Astrocyte of the hippocampus (primary cell): ENCODE measurements around the gene HIC1.

Experiments used
- DNase-seq: peaks from one replicate; pipeline ENCODE4 v3.0.0; 2011; ENCODE audit warnings: low read depth, low spot score

Gene HIC1

DNA sequence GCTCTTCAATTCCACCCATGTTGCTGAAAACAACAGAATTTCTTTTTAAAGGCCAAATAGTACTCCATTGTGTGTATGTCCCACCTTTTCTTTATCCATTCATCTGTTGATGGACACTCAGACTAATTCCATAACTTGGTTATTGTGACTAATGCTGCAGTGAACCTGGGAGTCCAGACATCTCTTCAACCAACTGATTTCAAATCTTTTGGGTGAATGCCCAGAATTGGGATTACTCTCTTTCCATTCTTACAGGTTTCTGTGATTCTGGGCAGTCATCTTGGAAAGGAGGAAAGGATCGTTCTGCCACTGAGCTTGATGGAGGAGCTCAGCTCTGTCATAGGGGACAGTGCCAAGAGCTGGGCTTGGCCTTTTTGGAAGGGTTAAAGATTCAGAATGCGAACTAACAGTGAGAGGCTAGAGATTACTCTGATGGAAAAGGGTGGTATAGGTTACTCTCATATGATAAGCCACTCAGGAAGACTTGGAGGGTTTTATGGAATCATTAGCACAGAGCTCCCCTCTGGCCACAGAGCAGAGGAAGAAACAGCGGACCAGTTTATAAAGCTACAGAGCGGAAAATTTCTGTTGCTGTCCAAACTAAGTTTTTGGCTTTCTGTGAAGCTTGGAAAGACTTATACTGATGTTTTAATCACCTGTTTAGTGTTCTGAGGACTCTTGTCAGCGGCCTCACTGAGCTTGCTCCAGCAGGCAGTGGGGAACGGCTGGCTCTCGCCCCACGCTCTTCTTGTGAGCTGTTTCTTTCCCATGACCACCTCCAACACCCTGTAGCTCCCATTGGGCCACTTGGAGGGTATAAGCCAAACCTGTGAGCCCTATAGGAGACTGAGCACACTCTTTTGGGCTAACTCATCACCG, 48.3 kb downstream of the HIC1 start:
- DNase-seq, result peak; percentile 89

DNA sequence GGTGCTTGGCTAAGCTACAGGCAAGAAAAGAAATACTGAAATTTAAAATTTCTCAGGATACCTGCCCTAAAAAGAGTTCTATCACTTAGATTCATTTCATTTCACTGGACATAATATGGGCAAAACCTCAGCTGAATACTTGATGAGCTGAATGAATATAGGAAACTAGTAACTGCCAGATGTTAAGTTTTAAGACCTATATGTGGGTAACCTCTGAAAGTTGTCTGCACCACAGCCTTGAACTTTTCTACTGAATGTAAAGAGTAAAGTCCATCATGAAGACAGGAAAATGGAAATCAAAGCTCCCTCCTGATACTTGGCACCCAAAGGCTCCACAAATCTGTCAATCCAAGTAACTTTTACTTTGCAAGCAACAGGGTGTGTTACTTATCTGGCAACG, 50.8 kb downstream of the HIC1 start:
- no peak for DNase-seq

DNA sequence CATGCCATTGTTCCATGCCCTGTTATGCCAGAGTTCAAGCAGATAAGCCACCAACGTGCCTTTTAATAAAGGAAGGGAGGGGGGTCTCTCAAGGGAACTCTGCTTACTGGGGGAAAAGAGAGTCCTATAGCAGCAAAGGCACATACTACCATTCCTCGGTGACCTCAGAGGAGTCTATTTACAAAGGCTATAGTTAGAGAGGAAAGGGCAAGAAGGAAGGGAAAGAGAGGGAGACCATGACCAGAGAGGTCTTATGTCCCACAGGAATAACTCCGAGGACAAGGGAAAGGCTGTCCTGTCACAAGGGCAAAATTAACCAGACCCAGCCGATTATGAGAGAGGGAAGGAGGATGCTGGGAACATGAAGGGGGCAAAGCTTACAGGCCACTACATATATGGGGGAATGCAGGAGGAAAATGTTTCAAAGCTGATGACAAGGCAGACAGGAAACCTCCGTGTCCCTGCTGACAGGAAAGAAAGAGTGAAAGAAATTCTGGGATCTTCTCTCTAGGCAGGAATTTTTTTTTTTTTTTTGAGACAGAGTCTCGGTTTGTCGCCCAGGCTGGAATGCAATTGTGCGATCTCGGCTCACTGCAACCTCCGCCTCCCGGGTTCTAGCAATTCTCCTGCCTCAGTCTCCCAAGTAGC, 51.5 kb downstream of the HIC1 start:
- no peak for DNase-seq

DNA sequence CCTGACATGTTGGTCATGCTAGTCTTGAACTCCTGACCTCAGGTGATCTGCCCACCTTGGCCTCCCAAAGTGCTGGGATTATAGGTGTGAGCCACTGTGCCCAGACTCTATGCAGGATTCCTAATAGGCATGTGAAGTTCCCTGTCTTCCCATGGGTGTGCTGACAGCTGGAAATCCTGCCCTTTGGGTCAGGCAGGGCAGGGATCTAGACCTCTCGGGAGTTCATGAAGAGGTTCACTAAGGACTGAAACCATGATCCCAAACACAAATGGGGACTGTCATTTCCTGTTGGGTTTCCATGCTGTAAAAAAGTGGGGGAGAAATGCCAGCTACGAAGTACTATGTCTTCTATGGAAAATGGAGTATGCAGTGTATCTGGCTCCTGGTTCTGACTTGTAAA, 52.1 kb downstream of the HIC1 start:
- DNase-seq, result no peak

DNA sequence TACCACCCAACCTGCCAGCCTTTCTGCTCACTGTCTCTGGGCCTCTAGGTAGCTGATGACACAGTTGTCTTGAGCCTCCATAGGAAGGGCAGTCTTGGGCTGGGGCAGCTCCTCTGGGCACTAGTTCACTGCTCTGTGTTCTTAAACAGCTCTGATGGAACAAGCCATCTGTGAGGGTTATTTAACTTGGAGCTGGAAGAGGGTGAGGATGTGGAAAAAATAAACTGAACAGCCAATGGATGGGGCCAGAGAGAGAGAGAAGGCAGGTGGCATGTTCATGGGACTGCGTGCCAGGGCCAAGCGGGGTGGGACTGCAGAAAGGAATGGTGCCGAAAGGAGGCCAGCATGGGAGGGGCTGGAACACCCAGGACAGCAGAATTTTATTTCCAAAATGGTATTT, 52.6 kb downstream of the HIC1 start:
- no peak for DNase-seq

DNA sequence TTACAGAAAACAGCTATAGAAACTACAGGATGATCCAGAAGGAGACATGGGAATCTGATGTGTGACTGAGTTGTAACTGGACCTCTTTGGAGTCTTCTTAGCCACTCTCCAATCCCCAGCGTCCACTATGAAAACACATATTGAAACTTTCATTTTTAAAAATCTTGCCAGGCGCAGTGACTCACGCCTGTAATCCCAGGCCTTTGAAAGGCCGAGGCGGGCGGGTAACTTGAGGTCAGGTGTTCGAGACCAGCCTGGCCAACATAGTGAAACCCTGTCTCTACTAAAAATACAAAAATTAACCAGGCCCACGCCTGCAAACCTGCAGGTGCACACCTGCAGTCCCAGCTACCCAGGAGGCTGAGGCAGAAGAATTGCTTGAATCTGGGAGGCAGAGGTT, 53.3 kb downstream of the HIC1 start:
- DNase-seq, result no peak

DNA sequence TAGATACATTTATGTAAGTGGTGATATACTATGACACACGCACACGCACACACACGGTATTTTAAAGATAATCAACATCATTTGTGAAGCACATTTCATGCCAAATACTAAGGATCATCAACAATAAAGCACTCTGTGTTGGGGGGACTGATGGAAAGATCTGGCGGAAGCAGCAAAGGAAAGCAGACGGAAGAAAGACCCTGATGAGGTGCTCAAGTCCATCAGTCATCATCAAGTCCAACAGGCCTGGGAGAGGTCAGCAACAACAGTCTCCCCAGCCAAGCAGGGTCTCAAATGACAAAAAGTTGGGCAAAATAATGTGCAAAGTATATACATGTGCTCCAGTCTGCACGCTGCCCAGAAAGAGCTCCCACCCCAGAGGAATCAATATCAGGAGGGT, 55.5 kb downstream of the HIC1 start:
- DNase-seq, result no peak

DNA sequence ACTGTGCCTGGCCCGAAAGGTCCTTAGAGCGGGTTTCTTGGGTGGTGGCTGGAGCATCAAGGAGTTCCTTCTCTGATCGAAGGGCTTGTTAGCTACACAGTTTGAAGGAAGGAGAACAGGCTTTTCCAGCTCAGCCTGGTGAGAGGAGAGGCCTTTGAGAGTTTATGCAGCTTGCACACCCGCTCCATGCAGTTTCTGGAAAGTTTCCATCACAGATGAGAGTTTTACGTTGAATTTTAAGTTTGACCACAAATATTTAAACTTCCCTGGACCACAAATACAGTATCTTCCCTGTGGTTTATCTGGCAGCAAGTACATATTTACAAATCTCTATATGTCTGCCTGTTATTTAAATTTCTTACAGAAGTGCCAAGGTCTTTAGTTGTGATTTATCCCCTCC, 56.8 kb downstream of the HIC1 start:
- peak; percentile 77 for DNase-seq
